Endothelial cell of umbilical vein (primary cell): Measurements from ENCODE around the gene RPL23.

Experiments used
- EZH2 ChIP-seq: IDR thresholded peaks from 2 replicates; pipeline ENCODE4 v1.6.1; 2012; ENCODE audit warnings: borderline replicate concordance, low read depth, mild to moderate bottlenecking, moderate library complexity, low read length, inconsistent platforms; ENCODE audit not compliant: severe bottlenecking
- MAX ChIP-seq: IDR thresholded peaks from 2 replicates; pipeline ENCODE4 v1.6.1; 2011; ENCODE audit not compliant: insufficient read depth, insufficient read length
- POLR2A ChIP-seq: IDR thresholded peaks from 2 replicates; pipeline ENCODE4 v1.6.1; 2012; ENCODE audit warnings: low read depth, mild to moderate bottlenecking, control low read depth, low read length
- POLR2AphosphoS5 ChIP-seq: IDR thresholded peaks from 2 replicates; pipeline ENCODE4 v1.6.1; 2012; ENCODE audit warnings: low read depth, mild to moderate bottlenecking, control low read depth, low read length, moderate library complexity; ENCODE audit not compliant: insufficient read depth
- TF ChIP-seq, protein P1 (sequence below), 2 donors: IDR thresholded peaks; 1 replicate in 1 of 2; 2 replicates in 1 of 2; pipeline ENCODE4 v1.5.1; 2011; ENCODE audit warnings: low read length in 2 of 2, mild to moderate bottlenecking in 2 of 2, moderate library complexity in 2 of 2, control low read depth in 1 of 2, inconsistent platforms in 1 of 2, low read depth in 1 of 2; ENCODE audit not compliant: insufficient read depth in 1 of 2; ENCODE audit errors: extremely low read depth in 1 of 2

DNA sequence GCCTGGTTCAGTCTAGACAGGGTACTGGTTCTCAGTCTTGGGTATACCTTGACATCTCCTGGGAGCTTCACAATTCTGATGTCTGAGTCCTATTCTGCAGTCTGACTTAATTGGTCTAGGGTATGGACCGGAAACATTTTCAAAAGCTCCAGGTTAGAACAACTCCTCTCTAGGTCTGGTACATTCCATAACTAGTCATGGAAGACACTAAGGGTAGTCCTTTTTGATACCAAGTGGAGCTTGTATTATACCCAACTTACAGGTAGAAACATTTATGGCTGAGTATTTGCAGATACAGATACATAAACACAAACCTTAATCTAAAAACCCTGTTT lies 5.0 kb downstream of the RPL23 start:
- TF ChIP-seq POLR2A (peak; percentile 8), POLR2AphosphoS5 (no peak), EZH2 (no peak), MAX (no peak)
- TF ChIP-seq, protein P1, sequence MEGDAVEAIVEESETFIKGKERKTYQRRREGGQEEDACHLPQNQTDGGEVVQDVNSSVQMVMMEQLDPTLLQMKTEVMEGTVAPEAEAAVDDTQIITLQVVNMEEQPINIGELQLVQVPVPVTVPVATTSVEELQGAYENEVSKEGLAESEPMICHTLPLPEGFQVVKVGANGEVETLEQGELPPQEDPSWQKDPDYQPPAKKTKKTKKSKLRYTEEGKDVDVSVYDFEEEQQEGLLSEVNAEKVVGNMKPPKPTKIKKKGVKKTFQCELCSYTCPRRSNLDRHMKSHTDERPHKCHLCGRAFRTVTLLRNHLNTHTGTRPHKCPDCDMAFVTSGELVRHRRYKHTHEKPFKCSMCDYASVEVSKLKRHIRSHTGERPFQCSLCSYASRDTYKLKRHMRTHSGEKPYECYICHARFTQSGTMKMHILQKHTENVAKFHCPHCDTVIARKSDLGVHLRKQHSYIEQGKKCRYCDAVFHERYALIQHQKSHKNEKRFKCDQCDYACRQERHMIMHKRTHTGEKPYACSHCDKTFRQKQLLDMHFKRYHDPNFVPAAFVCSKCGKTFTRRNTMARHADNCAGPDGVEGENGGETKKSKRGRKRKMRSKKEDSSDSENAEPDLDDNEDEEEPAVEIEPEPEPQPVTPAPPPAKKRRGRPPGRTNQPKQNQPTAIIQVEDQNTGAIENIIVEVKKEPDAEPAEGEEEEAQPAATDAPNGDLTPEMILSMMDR (IDR thresholded peaks at IDR 0.05; ENCODE audit: extremely low read depth in 1 of 2, insufficient read depth in 1 of 2, low read depth in 1 of 2, low read length in 2 of 2), result no peak
